GM12872 (cell line): ENCODE measurements around the gene KLF12.

Experiments used
- TF ChIP-seq, protein P1 (sequence below): IDR thresholded peaks from 3 replicates; pipeline ENCODE4 v1.5.1; 2011; ENCODE audit warnings: low read depth, mild to moderate bottlenecking, low read length, moderate library complexity; ENCODE audit not compliant: insufficient read depth

The KLF12 gene

DNA sequence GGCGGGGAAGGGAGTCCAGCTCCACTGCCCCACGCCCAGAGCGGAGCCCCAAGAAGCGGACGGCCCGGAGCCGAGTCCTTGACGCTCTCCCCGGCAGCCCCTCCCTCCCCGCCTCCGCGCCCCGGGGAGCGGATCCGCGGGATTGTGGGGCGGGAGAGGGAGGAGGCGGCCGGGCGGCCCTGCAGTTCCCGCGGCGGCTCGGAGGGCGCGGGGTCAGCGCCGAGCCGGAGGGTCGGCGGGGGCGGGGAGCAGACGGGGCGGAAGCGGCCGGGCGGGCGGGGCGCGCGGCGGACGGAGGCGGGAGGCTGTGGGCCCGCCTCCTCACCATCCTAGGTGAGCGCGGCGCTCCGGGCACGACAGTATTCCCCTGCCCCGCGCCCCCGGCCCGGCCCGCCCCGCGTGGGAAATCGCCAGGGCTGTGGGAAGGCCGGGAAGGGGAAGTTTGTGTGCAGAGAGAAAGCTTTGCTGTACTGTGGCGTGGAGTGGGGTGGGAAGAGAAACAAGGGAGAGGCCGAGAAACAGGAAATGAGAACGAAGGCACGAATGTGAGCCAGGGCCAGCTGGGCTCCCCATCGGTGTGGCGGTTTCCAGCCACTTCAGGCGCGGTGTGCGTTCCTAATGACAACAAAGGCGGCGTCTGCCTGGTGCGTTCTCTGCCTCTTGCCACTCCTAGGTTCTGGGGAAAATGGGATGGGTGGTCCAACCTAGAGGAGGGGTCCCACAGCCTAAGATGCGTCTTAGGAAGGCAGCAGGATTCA is 1.3 kb upstream of the KLF12 start:
- TF ChIP-seq, protein P1, sequence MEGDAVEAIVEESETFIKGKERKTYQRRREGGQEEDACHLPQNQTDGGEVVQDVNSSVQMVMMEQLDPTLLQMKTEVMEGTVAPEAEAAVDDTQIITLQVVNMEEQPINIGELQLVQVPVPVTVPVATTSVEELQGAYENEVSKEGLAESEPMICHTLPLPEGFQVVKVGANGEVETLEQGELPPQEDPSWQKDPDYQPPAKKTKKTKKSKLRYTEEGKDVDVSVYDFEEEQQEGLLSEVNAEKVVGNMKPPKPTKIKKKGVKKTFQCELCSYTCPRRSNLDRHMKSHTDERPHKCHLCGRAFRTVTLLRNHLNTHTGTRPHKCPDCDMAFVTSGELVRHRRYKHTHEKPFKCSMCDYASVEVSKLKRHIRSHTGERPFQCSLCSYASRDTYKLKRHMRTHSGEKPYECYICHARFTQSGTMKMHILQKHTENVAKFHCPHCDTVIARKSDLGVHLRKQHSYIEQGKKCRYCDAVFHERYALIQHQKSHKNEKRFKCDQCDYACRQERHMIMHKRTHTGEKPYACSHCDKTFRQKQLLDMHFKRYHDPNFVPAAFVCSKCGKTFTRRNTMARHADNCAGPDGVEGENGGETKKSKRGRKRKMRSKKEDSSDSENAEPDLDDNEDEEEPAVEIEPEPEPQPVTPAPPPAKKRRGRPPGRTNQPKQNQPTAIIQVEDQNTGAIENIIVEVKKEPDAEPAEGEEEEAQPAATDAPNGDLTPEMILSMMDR: no peak

DNA sequence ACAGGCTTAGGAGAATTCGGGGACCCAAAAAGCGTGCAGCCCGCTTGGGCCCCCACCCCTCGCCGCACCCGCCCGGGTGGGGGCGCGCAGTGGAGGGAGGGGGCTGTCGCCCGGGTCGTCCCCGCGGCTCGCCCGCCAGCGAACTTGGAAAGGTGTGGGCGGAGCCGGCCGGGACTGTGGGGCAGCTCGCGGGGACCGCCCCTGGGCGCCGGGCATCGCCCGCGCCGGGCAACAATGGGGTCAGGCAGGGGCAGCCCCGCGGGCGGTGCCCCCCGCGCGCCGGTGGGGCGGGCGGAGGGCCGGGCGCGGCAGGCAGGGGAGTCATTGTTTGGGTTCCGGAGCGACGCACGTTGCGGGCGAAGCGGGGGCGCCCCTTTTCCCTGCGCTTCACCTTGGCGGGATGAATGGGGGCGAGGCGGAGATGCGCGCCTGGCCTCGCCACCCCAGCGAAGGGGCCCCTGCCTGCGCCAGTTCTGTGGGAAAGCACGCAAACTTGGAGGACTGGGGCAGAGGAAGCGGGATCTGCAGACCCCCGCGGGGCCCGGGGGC is 647 bp upstream of the KLF12 start:
- TF ChIP-seq, protein P1: no peak

DNA sequence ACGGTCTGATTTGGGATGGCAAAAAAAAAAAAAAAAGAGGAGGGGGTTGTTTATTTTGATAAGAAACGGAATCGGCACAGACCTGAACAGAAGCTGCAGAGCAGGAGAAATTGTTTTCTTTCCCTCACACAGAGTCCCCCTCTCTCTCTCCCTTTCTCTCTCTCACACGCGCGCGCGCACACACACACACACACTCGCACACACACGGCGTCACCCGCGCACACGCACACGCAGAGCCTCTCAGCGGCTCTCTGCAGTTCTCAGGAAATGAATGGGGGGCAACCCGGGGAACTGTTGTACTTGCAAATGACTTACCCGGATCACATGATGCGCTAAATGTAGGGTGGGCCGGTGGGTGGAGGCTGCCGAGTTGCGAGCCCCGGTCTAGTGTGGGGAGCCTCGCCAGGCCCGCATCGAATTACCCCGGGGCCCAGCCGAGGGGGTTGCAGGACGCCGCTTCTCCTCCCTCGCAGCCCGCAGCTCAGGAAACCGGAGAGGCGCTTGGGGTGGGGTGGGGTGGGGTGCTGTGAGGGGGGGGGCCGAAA is 475 bp downstream of the KLF12 start:
- TF ChIP-seq, protein P1: no peak

DNA sequence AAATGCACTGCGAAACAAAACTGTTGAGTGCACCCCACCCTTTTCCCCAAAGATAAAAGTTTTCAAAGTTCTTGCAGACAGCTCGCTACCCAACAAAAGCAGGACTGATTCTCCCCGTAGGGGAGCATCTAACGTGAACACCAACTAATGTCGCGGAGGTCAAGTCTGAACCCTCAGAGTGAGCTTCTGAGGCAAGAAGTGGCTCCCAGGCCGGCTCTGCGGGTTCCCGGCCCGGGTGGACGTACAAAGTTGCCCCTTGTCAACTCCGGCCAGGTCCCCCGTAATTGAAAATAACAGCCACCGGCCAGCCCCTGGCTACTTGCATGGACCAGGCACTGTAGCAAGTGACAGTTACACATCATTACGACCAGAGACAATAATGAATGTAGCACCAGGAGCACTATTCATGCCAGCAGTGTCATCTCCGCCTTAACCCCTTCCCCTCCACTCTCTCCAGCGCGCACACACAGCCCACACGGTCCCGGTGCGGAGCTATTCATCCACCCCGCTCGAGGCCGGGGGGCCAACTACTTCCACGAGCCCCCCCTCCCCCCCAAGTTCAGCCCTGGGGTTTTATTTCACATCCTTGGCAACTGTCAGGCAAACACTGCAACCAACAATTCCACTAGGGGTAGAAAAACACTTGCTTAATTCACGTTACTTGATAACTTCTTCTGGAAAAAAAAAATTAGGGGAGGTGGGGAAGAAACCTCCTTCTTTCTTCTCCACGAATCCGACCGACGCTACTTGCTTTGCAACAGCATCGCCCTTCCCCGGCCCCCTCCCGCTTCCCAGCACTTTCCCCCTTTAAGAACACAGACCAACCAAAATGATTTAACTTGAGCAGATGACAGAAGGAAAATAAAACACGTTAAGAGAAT is 1.2 kb downstream of the KLF12 start:
- TF ChIP-seq, protein P1: no peak

DNA sequence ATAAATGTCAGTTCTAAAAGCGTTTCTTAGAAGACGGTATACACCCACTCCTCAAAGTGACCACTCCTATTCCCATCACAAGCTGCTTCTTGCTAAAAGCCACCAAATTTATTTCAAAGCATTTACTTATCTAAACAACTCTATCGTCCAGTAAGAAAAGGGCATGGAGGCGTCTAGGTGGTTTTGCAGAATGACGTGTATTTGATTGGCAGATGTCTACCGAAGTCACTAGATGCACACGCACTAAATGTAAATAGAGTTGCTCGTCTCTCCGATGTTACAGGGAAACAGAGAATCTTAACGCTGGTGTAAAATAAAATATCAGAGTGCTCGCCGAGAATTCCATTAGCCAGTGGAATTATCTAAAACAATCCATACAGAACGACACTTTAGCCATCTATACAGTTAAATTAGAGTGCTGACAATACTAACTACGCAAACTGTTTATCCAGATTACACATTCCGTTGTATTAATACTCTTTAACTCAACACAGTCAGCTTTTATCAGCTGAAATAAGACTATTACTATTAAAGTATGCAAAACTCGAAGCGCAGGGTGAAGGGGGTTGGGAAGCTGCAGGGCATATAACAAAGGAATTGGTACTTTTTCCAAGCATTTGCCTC is 1.9 kb downstream of the KLF12 start:
- TF ChIP-seq, protein P1: no peak

DNA sequence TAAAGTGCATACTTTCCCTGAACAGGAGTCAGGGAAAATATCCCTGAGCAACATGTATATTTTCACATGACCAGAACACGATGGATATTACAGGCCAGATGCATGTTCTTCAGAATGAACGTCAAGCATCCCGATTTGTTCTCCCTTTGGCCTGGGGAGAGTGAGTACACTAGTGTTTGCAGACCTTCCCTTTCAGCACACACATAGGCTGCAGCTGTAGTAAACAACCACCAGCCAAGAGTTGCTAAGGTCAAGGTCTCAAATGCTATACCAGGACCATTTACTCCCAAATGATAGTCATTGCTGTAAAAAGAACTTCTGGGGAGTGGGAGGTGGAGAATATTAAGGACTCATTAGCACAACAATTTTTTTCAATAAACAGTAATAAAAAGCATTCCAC is 3.0 kb downstream of the KLF12 start:
- TF ChIP-seq, protein P1: no peak
